Spleen (tissue), 7 donors: ENCODE data around the gene REX1BD.
A peak's percentile ranks its signal among the peaks of the same experiment; 100 is the strongest.

Source experiments
- CTCF ChIP-seq, 11 experiments: fragments of 200-600 bp in 7 of 11; fragments of 450-650 bp in 4 of 11; sonication (generic) in 4 of 11; IDR thresholded peaks in 8 of 11; conservative IDR thresholded peaks in 3 of 11; 1 replicate in 7 of 11; 2 replicates in 4 of 11; pipeline versions ENCODE4 v1.4.0 to v1.8.0; 2016 to 2021; ENCODE audit warnings: antibody characterized with exemption in 11 of 11, inconsistent platforms in 4 of 11, mild to moderate bottlenecking in 1 of 11
- POLR2A ChIP-seq, 3 donors: fragments of 450-650 bp; IDR thresholded peaks; one replicate each; pipeline ENCODE4 v1.5.1; 2017; ENCODE audit warnings: antibody characterized with exemption in 3 of 3, mild to moderate bottlenecking in 1 of 3
- POLR2AphosphoS5 ChIP-seq, 3 donors: sonication (generic); formaldehyde crosslinking; IDR thresholded peaks; one replicate each; pipeline ENCODE4 v1.5.1; 2017; ENCODE audit warnings: antibody characterized with exemption in 3 of 3
- donor health status: DM: no; HTN: no; CAD: no; lungs with moderate emphysema.
- donor health status: DM: no; HTN: no; CAD: no.
- donor health status: DM: no; HTN: no; CAD: no.

GRCh38 chr19:18636969-18637629 lies 48.5 kb downstream of the REX1BD start, which contains the start of gene KLHL26:
- no peak for TF ChIP-seq CTCF (IDR thresholded peaks at IDR 0.05 in 8 of 11, conservative IDR thresholded peaks at IDR 0.05 in 3 of 11)
- TF ChIP-seq POLR2AphosphoS5 (IDR thresholded peaks at IDR 0.05) = peak; percentile 89 to 92 (median 89)
- peak in 1 of 3 donors; percentile 40 for TF ChIP-seq POLR2A (IDR thresholded peaks at IDR 0.05)
